GM03348 (cell line): Measurements from ENCODE around the gene LRRC42.
"Not testable (repeated sequence)": the region's sequence is repeated elsewhere in the genome, so short reads cannot be mapped to it uniquely, and the experiment has no call there.

Experiments
- DNase-seq: peaks from one replicate; pipeline ENCODE4 v3.0.0; 2012; ENCODE audit warnings: low spot score

Gene LRRC42

GRCh38 chr1:53967409-53968124, 21.4 kb downstream of the LRRC42 start:
- DNase-seq, result no peak

- DNase-seq, result no peak
Measured at GRCh38 chr1:53968125-53968513, 22.0 kb downstream of the LRRC42 start.

DNA sequence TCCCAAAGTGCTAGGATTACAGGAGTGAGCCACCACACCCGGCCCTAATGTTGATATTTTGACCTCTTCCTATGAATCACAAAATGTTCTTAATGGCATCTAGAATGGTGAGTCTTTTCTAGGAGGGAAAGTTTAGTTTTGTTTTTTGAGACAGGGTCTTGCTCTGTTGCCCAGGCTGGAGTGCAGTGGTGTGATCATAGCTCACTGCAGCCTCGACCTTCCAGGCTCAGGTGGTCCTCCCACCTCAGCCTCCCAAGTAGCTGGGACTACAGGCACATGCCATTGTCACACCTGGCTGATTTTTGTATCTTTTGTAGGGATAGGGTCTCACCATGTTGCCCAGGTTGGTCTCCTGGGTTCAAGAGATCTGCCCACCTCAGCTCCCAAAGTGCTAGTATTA, 23.2 kb downstream of the LRRC42 start:
- not testable (repeated sequence) for DNase-seq

GRCh38 chr1:53971718-53972117, 25.6 kb downstream of the LRRC42 start:
- DNase-seq, result no peak

GRCh38 chr1:53975861-53976260, 29.7 kb downstream of the LRRC42 start:
- DNase-seq, result no peak

DNA sequence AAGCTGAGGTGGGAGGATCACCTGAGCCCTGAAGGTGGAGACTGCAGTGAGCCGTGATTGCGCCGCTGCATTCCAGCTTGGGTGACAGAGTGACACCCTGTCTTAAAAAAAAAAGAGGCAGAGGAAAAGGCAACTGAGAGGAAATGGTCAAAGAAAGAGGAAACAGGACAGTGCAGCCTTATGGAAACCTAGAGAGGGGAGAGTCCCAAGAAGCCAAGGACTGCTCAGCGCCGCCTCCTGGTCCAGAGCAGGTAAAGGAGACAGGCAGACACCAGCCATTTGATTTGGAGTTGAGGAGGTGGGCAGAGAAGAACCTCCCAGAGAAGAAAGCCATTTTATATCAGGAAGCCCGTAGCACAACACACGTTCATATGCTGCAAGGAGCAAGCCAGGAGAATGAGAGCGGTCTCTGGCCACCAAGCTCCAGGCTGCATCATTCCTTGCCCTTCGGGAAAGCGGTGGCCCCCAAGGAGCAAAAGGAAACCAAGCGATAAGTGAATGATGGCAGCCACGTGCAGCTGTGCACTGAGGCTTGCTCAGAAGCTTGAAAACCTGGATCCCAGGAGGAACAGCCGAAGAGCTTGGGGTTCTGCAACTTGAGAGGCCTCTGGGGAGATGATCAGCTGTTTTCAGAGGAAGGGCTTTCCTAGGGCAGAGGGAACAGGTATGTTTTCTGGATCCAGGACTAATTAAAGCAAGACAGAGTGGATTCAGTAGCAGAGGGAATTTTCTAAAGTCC, 33.7 kb downstream of the LRRC42 start:
- DNase-seq, result no peak

DNA sequence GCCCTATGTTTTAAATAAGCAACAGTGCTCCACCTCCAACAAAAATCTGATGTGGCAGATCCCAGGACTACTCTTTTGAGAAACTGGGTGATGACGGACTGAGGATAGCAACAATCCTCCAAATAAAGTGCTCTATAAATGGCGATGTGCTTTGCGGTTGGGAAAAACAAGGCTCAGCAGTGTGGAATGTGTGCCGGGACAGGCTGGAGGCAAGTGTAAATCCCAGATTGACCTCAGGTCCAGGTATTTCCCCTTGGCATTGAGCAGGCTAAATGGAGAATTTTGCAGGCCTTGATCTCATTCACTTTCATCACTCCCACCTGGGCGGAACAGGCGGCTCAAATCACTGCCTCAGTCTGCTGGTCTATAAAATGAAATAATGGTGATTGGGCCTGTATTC, 35.1 kb downstream of the LRRC42 start:
- no peak for DNase-seq

DNA sequence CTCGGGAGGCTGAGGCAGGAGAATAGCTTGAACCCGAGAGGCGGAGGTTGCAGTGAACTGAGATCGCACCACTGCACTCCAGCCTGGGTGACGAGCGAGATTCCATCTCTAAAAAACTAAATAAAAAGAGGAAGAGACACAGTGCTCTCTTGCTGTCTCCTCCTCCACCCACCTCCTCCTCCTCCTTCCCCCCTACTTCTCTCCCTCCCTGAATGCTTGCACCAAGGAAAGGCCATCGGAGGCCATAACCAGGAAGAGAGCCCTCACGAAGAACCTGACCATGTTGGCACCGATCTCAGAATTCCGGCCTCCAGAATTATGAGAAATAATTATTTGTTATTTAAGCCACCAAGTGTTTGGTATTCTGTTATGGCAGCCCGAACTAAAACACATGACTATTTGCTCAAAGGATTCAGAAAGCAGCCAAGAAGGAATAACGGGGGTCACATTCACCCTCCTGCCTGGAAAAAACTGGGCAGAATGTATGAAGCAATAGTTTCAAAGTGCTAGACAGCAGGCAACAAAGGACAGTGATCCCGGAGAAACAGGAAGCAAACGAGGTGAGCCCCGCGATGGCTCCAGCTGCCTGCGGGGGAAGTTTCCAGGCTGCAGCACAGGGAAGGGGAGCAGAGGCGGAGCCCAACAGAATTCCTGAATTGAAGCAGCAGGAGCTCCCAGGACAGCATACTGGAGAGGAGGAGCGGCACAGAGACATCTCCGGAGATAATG, 36.0 kb downstream of the LRRC42 start:
- DNase-seq, result peak; percentile 82

DNA sequence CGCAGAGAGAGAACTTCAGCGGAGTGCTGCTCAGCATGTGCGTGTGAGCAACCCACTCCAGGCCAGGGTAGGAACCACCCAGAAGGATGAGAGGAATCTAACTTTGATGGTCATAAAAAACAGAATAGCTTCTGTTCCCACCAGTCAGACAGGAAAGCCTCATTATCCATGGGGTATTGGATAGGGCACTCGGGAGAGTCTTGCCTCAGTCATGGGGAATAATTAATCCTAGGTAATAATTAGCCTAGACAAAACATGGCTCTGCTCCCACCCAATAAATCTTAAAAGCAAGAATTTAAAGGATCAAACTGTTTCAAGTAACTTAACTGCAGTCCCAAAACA, 36.6 kb downstream of the LRRC42 start:
- no peak for DNase-seq

- no peak for DNase-seq
Measured at GRCh38 chr1:53984726-53985125, 38.6 kb downstream of the LRRC42 start.

DNA sequence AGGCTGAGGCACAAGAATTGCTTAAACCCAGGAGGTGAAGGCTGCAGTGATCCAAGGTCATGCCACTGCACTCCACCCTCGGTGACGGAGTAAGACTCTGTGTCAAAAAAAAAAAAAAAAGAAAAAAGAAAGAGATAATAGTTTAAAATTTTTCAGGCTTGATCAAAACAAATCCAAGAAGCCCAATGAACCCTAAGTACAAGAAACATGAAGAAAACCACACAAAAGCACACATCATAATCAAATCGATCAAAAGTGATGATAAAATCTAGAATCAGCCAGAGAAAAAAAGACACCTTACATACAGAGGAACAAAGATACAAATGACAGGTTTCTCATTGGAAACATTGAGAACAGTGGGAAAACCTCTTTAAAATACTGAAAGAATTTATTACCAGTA, 40.3 kb downstream of the LRRC42 start:
- no peak for DNase-seq

GRCh38 chr1:53987880-53988279, 41.7 kb downstream of the LRRC42 start:
- DNase-seq, result no peak

GRCh38 chr1:53992085-53992874, 46.1 kb downstream of the LRRC42 start:
- no peak for DNase-seq

- DNase-seq, result not testable (repeated sequence)
Measured at GRCh38 chr1:53994516-53994915, 48.4 kb downstream of the LRRC42 start.

DNA sequence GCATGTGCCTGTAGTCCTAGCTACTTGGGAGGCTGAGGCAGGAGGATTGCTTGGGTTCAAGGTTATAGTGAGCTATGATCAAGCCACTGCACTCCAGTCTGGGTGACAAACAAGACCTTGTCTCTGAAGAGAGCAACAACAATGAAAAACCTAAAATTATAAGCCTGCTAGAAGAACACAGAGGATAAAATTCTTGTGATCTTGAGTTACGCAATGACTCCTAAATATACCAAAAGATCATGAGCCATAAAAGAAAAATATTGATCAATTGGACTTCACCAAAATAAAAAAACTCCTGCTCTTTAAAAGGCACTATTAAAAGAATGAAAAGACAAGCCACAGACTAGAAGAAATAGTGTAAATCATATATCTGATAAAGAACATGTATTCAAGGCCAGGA, 49.5 kb downstream of the LRRC42 start:
- no peak for DNase-seq

GRCh38 chr1:53998223-53998622, 52.1 kb downstream of the LRRC42 start:
- DNase-seq, result no peak

DNA sequence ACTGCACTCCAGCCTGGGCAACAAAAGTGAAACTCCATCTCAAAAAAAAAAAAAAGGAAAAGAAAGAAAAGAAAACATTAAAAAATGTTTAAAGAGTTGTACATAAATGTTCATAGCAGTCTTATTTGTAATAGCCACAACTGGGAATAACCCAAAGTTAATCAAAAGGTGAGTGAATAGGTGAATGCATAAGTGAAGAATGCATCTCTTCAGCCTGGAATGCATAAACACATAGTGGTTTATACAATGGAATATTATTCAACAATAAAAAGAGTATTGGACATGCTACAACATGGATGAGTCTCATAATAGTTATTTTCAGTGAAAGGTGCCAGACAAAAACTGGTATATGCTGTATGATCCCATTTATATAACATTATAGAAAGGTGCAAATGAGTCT, 53.8 kb downstream of the LRRC42 start:
- no peak for DNase-seq

DNA sequence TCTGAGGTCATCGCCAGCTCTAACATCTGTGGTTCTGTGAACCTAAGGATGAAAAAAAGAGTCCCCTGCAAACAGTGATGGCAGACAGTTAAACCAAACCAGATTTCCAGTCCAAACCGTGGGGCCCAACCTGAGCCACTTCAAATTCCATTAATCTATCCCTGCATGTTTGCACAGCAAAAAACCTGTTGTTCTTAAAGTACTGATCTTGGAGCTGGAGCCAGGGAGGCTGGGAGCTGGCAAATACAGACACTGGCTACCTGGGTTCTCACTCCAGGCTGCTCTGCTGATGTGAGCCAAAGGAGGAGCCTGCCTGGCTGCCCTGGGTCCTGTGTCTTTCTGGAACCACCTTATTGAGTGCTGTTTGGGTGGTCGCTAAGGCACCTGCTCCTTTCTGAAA, 55.4 kb downstream of the LRRC42 start:
- DNase-seq, result no peak

GRCh38 chr1:54002544-54003248, 56.5 kb downstream of the LRRC42 start:
- DNase-seq, result no peak

DNA sequence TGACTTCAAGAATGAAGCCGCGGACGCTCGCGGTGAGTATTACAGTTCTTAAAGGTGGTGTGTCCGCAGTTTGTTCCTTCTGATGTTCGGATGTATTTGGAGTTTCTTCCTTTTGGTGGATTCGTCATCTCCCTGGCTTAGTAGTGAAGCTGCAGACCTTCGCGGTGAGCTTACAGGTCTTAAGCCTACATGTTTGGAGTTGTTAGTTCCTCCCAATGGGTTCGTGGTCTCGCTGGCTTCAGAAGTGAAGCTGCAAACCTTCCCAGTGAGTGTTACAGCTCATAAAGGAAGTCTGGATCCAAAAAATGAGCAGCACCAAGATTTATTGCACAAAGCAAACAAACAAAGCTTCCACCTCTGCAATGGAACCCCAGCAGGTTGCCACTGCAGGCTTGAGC, 57.1 kb downstream of the LRRC42 start:
- DNase-seq, result no peak

- not testable (repeated sequence) for DNase-seq
Measured at GRCh38 chr1:54003750-54004480, 57.8 kb downstream of the LRRC42 start.
